ENCODE measurements around the gene NECAB2. TPM values are rescaled to one million over a fixed set of nuclear protein-coding genes. Genes with fewer than 3 reads are reported as not detected.

The NECAB2 gene
- total RNA-seq, 1 donor from 2014 or later, result 1.9 TPM

- DNase-seq, result peak; percentile 62
Observed at GRCh38 chr16:83992624-83993023, 24.6 kb downstream of the NECAB2 start.

GRCh38 chr16:83994087-83994486, 26.0 kb downstream of the NECAB2 start:
- no peak for DNase-seq

GRCh38 chr16:83994703-83995102, 26.7 kb downstream of the NECAB2 start:
- DNase-seq, result no peak

GRCh38 chr16:83995754-83996153, 27.7 kb downstream of the NECAB2 start:
- DNase-seq, result peak; percentile 33

GRCh38 chr16:83996481-83997252, 28.6 kb downstream of the NECAB2 start:
- no peak for DNase-seq

- DNase-seq, result no peak
Observed at GRCh38 chr16:83998091-83998490, 30.0 kb downstream of the NECAB2 start.

GRCh38 chr16:84000989-84001642, 33.1 kb downstream of the NECAB2 start:
- no peak for DNase-seq

- no peak for DNase-seq
Observed at GRCh38 chr16:84001726-84002125, 33.7 kb downstream of the NECAB2 start.

- no peak for DNase-seq
Observed at GRCh38 chr16:84003038-84003437, 35.0 kb downstream of the NECAB2 start.

GRCh38 chr16:84004442-84004841, 36.4 kb downstream of the NECAB2 start:
- DNase-seq, result no peak

- DNase-seq, result no peak
Observed at GRCh38 chr16:84005391-84005790, 37.3 kb downstream of the NECAB2 start.

GRCh38 chr16:84007520-84007919, 39.5 kb downstream of the NECAB2 start:
- no peak for DNase-seq

- DNase-seq, result no peak
Observed at GRCh38 chr16:84007965-84008364, 39.9 kb downstream of the NECAB2 start.

- DNase-seq, result no peak
Observed at GRCh38 chr16:84009282-84009681, 41.2 kb downstream of the NECAB2 start.

- DNase-seq, result peak; percentile 61
Observed at GRCh38 chr16:84013787-84014569, 45.9 kb downstream of the NECAB2 start.

- DNase-seq, result no peak
Observed at GRCh38 chr16:84014570-84015327, 46.7 kb downstream of the NECAB2 start.

- no peak for DNase-seq
Observed at GRCh38 chr16:84015399-84015798, 47.4 kb downstream of the NECAB2 start.

GRCh38 chr16:84016477-84016876, 48.4 kb downstream of the NECAB2 start:
- no peak for DNase-seq

- DNase-seq, result no peak
Observed at GRCh38 chr16:84018710-84019109, 50.7 kb downstream of the NECAB2 start.

GRCh38 chr16:84020353-84020752, 52.3 kb downstream of the NECAB2 start:
- no peak for DNase-seq

- no peak for DNase-seq
Observed at GRCh38 chr16:84021488-84021887, 53.4 kb downstream of the NECAB2 start.

GRCh38 chr16:84022644-84023043, 54.6 kb downstream of the NECAB2 start:
- no peak for DNase-seq
